H9 (cell line): Measurements from ENCODE around the gene MGAT4B. TPM values are rescaled to one million over a fixed set of nuclear protein-coding genes. Genes with fewer than 3 reads are reported as not detected.
A peak's percentile ranks its signal among the peaks of the same experiment; 100 is the strongest.

Experiments used
- DNase-seq: peaks from one replicate; pipeline ENCODE4 v3.0.0-alpha.2; 2017
- H2AFZ ChIP-seq: one replicate; pipeline ENCODE4 v1.6.1; 2013; ENCODE audit warnings: mild to moderate bottlenecking, low read length, control low read depth, moderate library complexity
- H2AK5ac ChIP-seq: 2 replicates; pipeline ENCODE4 v1.6.1; 2013; ENCODE audit warnings: low read length, control low read depth, mixed read lengths; ENCODE audit not compliant: insufficient read length
- H2BK120ac ChIP-seq: one replicate; pipeline ENCODE4 v1.6.1; 2013; ENCODE audit warnings: low read depth, mild to moderate bottlenecking, low read length, control low read depth, inconsistent platforms; ENCODE audit not compliant: poor library complexity, severe bottlenecking
- H2BK12ac ChIP-seq: 2 replicates; pipeline ENCODE4 v1.6.1; 2013; ENCODE audit warnings: low read length, control low read depth, mixed read lengths, low read depth; ENCODE audit not compliant: insufficient read length
- H2BK15ac ChIP-seq: 2 replicates; pipeline ENCODE4 v1.6.1; 2013; ENCODE audit warnings: low read depth, low read length, control low read depth
- H2BK20ac ChIP-seq: one replicate; pipeline ENCODE4 v1.6.1; 2013; ENCODE audit warnings: low read depth, mild to moderate bottlenecking, low read length, control low read depth, inconsistent platforms; ENCODE audit not compliant: poor library complexity, severe bottlenecking
- H2BK5ac ChIP-seq: 2 replicates; pipeline ENCODE4 v1.6.1; 2013; ENCODE audit warnings: low read length, control low read depth, mixed read lengths; ENCODE audit not compliant: insufficient read length
- H3K14ac ChIP-seq: 2 replicates; pipeline ENCODE4 v1.6.1; 2013; ENCODE audit warnings: low read length, control low read depth; ENCODE audit not compliant: insufficient read depth
- H3K18ac ChIP-seq: 2 replicates; pipeline ENCODE4 v1.6.1; 2013; ENCODE audit warnings: low read depth, mild to moderate bottlenecking, mixed read lengths, low read length, control low read depth; ENCODE audit not compliant: insufficient read length
- H3K23ac ChIP-seq: 2 replicates; pipeline ENCODE4 v1.6.1; 2013; ENCODE audit warnings: low read length, control low read depth, mixed read lengths, low read depth; ENCODE audit not compliant: insufficient read length
- H3K23me2 ChIP-seq: 2 replicates; pipeline ENCODE4 v1.6.1; 2013; ENCODE audit warnings: low read depth, mild to moderate bottlenecking, mixed read lengths, low read length, control low read depth; ENCODE audit not compliant: insufficient read length, poor library complexity, severe bottlenecking
- H3K27ac ChIP-seq: 2 replicates; pipeline ENCODE4 v1.5.1; 2013; ENCODE audit warnings: low read length, control low read depth, mixed read lengths, low read depth; ENCODE audit not compliant: insufficient read length
- H3K27me3 ChIP-seq: 2 replicates; pipeline ENCODE4 v1.6.1; 2013; ENCODE audit warnings: low read length, control low read depth, inconsistent platforms; ENCODE audit not compliant: insufficient read depth
- H3K4ac ChIP-seq: 2 replicates; pipeline ENCODE4 v1.6.1; 2013; ENCODE audit warnings: low read depth, mild to moderate bottlenecking, control low read depth, inconsistent platforms, low read length, moderate library complexity
- H3K4me1 ChIP-seq: 2 replicates; pipeline ENCODE4 v1.6.1; 2013; ENCODE audit warnings: low read length, control low read depth, inconsistent platforms; ENCODE audit not compliant: insufficient read depth
- H3K4me2 ChIP-seq: 2 replicates; pipeline ENCODE4 v1.6.1; 2013; ENCODE audit warnings: low read length, control low read depth, mixed read lengths; ENCODE audit not compliant: insufficient read length, insufficient read depth
- H3K56ac ChIP-seq: 2 replicates; pipeline ENCODE4 v1.6.1; 2013; ENCODE audit warnings: low read depth, mild to moderate bottlenecking, mixed read lengths, low read length, control low read depth; ENCODE audit not compliant: insufficient read length
- H3K79me1 ChIP-seq: 2 replicates; pipeline ENCODE4 v1.6.1; 2013; ENCODE audit warnings: low read depth, mild to moderate bottlenecking, moderate library complexity, low read length, control low read depth, inconsistent platforms; ENCODE audit not compliant: insufficient read depth, poor library complexity, severe bottlenecking
- H3K79me2 ChIP-seq: 2 replicates; pipeline ENCODE4 v1.6.1; 2013; ENCODE audit warnings: low read length, control low read depth, inconsistent platforms; ENCODE audit not compliant: insufficient read depth
- H3K9ac ChIP-seq: 2 replicates; pipeline ENCODE4 v1.6.1; 2013; ENCODE audit warnings: low read length, control low read depth, mixed read lengths; ENCODE audit not compliant: insufficient read length; ENCODE audit errors: extremely low read depth
- H3K9me3 ChIP-seq: one replicate; pipeline ENCODE4 v1.6.1; 2013; ENCODE audit warnings: low read depth, low read length, inconsistent platforms; ENCODE audit not compliant: control insufficient read depth
- H3T11ph ChIP-seq: one replicate; pipeline ENCODE4 v1.6.1; 2013; ENCODE audit warnings: mild to moderate bottlenecking, low read length, control low read depth, inconsistent platforms
- H4K20me1 ChIP-seq: one replicate; pipeline ENCODE4 v1.6.1; 2013; ENCODE audit not compliant: control insufficient read depth, insufficient read length, insufficient read depth
- H4K5ac ChIP-seq: 2 replicates; pipeline ENCODE4 v1.6.1; 2013; ENCODE audit warnings: low read depth, mild to moderate bottlenecking, mixed read lengths, low read length, control low read depth; ENCODE audit not compliant: insufficient read length
- H4K8ac ChIP-seq: replicated peaks from 2 replicates; pipeline ENCODE4 v1.6.1; 2013; ENCODE audit warnings: low read length, control low read depth, mixed read lengths, low read depth; ENCODE audit not compliant: insufficient read length
- H4K91ac ChIP-seq: 2 replicates; pipeline ENCODE4 v1.6.1; 2013; ENCODE audit warnings: low read depth, mild to moderate bottlenecking, moderate library complexity, mixed read lengths, low read length, control low read depth; ENCODE audit not compliant: insufficient read length
- H3K27ac Mint-ChIP-seq, 3 experiments: 2 replicates in 2 of 3; 3 replicates in 1 of 3; pipeline ENCODE4 v1.8.0; 2020 to 2021; ENCODE audit warnings: mixed read lengths in 3 of 3, mild to moderate bottlenecking in 1 of 3, moderate library complexity in 1 of 3
- H3K27me3 Mint-ChIP-seq: 2 replicates; pipeline ENCODE4 v1.8.0; 2021; ENCODE audit warnings: low read depth, mild to moderate bottlenecking, moderate library complexity, mixed read lengths
- H3K36me3 Mint-ChIP-seq, 3 experiments: 2 replicates in 2 of 3; 3 replicates in 1 of 3; pipeline ENCODE4 v1.8.0; 2020 to 2021; ENCODE audit warnings: low read depth in 3 of 3, mixed read lengths in 3 of 3; ENCODE audit not compliant: insufficient read depth in 1 of 3
- H3K4me1 Mint-ChIP-seq, 2 experiments: 2 replicates each; pipeline ENCODE4 v1.8.0; 2020; ENCODE audit warnings: mixed read lengths in 2 of 2
- H3K4me3 Mint-ChIP-seq, 2 experiments: 2 replicates in 1 of 2; 3 replicates in 1 of 2; pipeline ENCODE4 v1.8.0; 2020 to 2021; ENCODE audit warnings: mild to moderate bottlenecking in 2 of 2, mixed read lengths in 2 of 2, moderate library complexity in 1 of 2
- H3K9me3 Mint-ChIP-seq, 2 experiments: 2 replicates in 1 of 2; 3 replicates in 1 of 2; pipeline ENCODE4 v1.8.0; 2020; ENCODE audit warnings: mild to moderate bottlenecking in 2 of 2, mixed read lengths in 2 of 2, moderate library complexity in 1 of 2
- WGBS: extraction: QIAGEN DNeasy Blood & Tissue Kit; methylation state at CpG from one replicate; pipeline ENCODE4 v1.1.7; 2013; ENCODE audit warnings: missing lambda C conversion rate, low lambda C conversion rate, mixed read lengths; ENCODE audit not compliant: insufficient read length; ENCODE audit errors: extremely low coverage; 5-methylcytosine and 5-hydroxymethylcytosine counted together
- total RNA-seq: library from RNA; stranded (reverse); gene quantifications from 2 replicates; pipeline ENCODE4 v1.2.1, GENCODE V29; 2021
- TF ChIP-seq, protein P1 (sequence below): fragments of 200-600 bp; sonication (generic); conservative IDR thresholded peaks from 3 replicates; pipeline ENCODE4 v1.8.0; 2021; ENCODE audit warnings: antibody characterized with exemption, mild to moderate bottlenecking

The MGAT4B gene
- total RNA-seq, 1 experiment from 2014 or later = 147 TPM

DNA sequence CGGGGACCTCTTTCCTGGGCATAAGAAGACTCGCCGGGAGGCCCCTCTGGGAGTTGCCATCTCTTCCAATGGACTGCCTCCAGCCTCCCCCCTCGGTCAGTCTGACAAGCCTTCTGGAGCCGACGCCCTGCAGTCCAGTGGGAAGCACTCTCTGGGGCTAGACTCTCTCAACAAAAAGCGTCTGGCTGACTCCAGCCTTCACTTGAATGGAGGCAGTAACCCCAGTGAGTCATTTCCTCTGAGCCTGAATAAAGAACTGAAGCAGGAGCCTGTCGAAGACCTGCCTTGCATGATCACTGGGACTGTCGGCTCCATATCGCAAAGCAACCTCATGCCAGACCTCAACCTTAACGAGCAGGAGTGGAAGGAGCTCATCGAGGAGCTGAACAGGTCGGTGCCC is 41.3 kb downstream of the MGAT4B start:
- Histone ChIP-seq H3K27ac (no peak overlapping the region), H4K8ac (no peak overlapping the region), H3K4ac (no peak overlapping the region), H2BK5ac (no peak overlapping the region), H4K5ac (no peak overlapping the region), H3T11ph (no peak overlapping the region), H2BK12ac (no peak overlapping the region), H4K20me1 (no peaks in the 10 kb centered on the region), H3K14ac (no peak overlapping the region), H3K23me2 (no peaks in the 10 kb centered on the region), H2BK120ac (no peak overlapping the region), H2AFZ (no peak overlapping the region), H3K4me1 (no peaks in the 10 kb centered on the region), H2AK5ac (no peak overlapping the region), H3K9me3 (no peaks in the 10 kb centered on the region), H3K23ac (no peak overlapping the region), H3K56ac (no peak overlapping the region), H3K18ac (no peak overlapping the region), H3K27me3 (no peaks in the 10 kb centered on the region), H4K91ac (no peak overlapping the region), H3K79me2 (peaks cover 7% of the 10 kb centered on the region; the same call in 1 of the 2 replicates), H3K79me1 (peaks cover 11% of the 10 kb centered on the region), H3K4me2 (no peak overlapping the region), H2BK20ac (no peak overlapping the region), H2BK15ac (no peak overlapping the region), H3K9ac (no peak overlapping the region)
- peak overlapping the region; percentile 58 to 77 (median 67); a peak in 4 of 7 replicates for H3K27ac Mint-ChIP-seq
- no CpG with 5 or more reads among the region's 13 CpGs for WGBS
- peaks cover 28 to 33% of the 10 kb centered on the region in 2 experiments for H3K4me1 Mint-ChIP-seq
- no peaks in the 10 kb centered on the region for H3K9me3 Mint-ChIP-seq
- TF ChIP-seq, protein P1, sequence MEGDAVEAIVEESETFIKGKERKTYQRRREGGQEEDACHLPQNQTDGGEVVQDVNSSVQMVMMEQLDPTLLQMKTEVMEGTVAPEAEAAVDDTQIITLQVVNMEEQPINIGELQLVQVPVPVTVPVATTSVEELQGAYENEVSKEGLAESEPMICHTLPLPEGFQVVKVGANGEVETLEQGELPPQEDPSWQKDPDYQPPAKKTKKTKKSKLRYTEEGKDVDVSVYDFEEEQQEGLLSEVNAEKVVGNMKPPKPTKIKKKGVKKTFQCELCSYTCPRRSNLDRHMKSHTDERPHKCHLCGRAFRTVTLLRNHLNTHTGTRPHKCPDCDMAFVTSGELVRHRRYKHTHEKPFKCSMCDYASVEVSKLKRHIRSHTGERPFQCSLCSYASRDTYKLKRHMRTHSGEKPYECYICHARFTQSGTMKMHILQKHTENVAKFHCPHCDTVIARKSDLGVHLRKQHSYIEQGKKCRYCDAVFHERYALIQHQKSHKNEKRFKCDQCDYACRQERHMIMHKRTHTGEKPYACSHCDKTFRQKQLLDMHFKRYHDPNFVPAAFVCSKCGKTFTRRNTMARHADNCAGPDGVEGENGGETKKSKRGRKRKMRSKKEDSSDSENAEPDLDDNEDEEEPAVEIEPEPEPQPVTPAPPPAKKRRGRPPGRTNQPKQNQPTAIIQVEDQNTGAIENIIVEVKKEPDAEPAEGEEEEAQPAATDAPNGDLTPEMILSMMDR = no peak
- H3K27me3 Mint-ChIP-seq = no peaks in the 10 kb centered on the region; the same call in 1 of the 2 replicates
- DNase-seq = no peak
- H3K4me3 Mint-ChIP-seq = no peak overlapping the region
- peaks cover 27 to 51% (median 49%) of the 10 kb centered on the region in 3 experiments; a peak in 6 of 7 replicates for H3K36me3 Mint-ChIP-seq
